GM18858 (cell line): ENCODE measurements around the gene FBXO15.

Source experiments
- ATAC-seq: cut with Tn5 transposase; IDR thresholded peaks from one replicate; pipeline ENCODE4 v1.9.1; 2021; ENCODE audit not compliant: unreplicated experiment

The FBXO15 gene, protein sequence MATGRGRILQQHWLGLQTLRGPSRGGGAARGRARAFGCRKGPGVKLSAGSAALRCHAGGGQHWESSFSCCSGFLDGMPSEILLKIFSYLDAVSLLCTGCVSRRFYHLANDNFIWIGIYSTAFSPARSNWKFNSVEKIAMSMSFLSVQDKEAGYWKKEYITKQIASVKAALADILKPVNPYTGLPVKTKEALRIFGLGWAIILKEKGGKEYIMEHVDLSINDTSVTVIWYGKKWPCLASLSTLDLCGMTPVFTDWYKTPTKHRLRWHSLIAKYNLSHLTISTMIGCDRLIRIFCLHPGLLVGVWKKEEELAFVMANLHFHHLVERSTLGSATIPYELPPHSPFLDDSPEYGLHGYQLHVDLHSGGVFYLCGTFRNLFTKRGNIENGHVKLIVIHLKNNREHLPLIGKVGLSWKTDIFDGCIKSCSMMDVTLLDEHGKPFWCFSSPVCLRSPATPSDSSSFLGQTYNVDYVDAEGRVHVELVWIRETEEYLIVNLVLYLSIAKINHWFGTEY

DNA sequence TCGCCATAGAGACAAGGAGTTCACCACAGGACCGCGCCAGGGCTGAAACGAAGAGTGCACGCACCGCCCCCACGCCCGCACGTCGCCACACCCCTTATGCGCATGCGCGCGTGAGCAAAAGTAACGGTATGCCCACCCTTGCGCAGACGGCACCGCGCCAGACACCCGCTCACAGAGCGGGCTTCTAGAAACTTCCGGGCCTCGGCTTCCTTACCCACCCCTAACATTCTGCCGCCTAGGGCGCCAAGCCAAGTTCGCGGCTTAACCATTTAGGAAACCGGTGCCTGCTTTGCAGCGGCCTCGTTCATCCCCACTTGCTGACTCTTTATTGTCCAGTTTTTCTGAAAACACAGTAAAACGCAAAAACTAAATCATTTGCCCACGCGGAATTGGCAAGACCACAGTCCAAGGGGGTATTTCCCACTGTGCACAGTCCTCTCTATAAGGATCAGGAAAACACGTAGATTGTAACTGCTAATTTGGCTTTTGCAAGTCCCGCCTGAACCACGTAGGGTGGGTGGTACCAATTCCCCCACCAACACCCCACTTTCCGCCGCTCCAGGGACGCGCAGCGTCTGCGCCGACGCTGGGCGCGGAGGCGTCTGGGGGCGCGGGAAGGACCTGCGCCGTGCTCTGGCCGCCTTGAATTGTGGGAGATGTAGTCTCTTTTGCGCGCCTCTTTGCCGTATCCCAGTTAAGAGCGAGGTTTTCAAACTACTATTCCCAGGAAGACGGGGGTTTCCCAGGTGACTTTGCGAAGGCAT lies at the start of gene FBXO15, which contains the start of gene TIMM21:
Gene FBXO15, minus strand, starts transcription at position 56 of the 764 bp plus-strand sequence. Its CDS starts 49 bp downstream, at position 7.
Gene TIMM21, plus strand, starts transcription at position 745 of the 764 bp plus-strand sequence. CDS start 286 bp downstream, outside the sequence.
- ATAC-seq: peak; percentile 86

DNA sequence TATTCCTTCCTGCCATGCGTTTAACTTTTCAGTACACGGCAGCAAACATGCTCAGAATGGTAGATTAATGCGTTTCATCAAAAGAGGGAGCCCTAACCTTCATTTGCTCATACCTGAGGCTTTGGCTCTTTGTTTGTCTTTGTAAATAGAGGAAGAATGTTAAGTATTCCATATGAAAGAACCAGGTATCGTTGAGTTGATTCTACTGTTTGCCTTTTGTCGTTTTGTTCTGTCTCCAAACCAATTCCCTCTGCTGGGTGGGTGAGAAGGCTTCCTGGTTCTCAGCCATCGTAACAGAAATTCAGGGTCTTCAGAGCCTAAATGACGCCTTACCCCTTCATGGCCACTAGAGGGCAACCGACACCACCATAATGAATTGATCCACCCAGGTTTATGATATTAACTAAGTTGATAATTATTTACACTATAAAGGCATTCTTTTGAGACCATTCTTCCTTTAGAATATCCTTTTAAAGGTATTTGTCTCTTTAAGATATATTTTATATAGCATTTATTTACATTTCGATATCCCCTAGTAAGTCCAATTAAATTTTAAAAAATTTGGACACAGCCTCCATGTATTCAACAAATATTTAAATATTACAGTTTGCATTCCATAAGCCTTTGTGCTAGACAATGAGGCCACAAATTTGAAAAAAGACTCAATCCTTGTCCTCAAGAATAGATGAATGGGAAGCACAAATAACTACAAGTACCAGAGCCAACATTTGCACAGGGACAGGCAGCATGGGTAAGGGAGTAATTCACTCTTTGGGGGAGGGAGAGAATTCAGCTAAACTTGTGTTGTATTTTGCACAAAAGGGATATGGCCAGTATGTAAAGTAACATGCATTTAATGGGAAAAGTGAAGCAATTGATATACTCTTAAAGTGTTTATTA lies 48.8 kb upstream of the FBXO15 start:
- peak; percentile 80 for ATAC-seq

DNA sequence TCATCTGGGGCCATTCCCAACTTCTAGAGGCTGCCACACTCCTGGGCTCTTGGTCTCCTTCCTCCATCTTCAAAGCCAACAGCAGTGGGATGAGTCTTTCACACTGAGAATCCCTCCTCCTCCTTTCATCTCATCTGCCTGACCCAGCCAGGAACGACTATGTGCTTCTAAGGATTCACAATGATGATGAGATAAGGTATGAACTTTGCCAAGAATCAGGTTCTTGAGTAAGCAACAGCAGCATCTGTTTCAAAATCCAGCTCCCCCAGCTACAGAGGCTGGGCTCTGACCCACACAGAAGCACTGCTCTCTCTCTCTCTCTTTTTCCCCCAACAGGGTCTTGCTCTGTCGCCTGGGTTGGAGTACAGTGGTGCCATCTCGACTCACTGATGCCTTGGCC lies 47.1 kb upstream of the FBXO15 start:
- ATAC-seq: no peak

DNA sequence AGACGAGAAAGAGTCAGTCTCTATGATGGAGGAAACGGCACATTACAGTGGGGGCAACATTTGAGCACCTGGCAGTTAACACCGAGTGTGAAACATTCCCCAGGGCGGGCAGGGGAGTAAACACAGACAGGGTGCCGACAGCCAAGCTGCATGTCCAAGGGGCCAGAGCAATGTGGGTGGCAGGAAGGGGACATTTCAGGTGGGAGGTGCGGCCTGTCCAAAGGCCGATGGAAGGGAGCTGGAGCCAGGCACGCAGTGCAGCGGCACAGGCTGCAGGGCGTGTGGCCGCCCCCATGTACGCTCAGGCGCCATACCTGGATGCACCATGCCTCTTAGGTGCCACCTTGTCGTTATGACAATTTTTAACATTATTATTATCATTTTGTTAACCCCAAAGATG lies 43.9 kb upstream of the FBXO15 start:
- no peak for ATAC-seq

DNA sequence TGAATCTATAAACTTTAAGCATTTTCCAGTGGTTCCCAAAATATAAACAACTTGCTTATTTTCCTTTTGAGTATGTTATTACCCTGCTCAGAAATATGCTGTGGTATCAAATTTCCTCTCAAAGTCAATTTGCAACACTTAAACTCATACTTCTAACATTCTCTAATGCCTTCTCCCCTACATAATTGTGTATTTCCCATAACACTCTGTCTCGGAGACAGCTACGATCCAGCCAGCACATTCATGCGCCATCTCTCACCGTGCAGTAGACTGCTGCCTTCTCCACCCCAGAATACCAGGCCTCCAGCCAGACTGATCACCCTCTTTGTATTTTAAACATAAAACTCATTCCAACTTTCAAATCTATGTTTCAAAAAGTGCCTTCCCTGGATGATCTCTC lies 42.5 kb upstream of the FBXO15 start:
- ATAC-seq: no peak

DNA sequence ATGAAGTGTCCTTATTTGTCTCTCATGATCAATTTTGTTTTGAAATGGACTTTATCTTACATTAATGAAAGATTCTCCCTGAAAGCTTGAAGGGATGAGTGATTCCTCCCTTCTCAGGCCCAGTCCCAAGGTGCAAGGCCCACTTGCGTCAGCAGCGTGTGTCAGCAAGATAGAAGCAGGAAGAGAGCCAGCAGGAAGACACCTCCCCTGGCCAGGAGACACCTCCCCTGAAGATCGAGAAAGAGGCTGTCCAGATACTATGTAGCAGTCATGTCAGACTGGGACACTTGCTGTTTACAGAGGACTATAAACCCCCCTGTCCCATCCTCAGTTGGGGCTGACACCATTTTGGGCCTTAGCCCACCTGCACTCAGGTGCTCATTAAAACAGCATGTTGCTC lies 39.0 kb upstream of the FBXO15 start:
- no peak for ATAC-seq

DNA sequence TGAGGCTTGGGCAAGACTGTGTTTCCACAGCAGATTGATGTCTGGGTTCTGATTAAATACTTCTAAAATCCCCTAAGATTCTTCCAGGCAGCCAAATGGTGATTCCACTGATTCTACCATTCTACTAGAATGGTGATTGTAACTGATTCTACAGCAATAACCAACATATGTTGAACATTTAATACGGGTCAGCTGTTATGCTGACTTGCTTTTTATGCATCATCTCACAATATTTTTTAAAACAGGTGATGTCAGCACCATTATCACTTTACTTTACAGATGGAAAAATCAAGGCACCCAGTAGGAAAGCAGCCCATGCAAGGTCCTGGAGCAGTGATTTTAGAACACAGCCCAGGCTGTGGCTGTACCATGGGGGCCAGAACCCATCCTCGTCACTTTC lies 38.2 kb upstream of the FBXO15 start:
- ATAC-seq: no peak

DNA sequence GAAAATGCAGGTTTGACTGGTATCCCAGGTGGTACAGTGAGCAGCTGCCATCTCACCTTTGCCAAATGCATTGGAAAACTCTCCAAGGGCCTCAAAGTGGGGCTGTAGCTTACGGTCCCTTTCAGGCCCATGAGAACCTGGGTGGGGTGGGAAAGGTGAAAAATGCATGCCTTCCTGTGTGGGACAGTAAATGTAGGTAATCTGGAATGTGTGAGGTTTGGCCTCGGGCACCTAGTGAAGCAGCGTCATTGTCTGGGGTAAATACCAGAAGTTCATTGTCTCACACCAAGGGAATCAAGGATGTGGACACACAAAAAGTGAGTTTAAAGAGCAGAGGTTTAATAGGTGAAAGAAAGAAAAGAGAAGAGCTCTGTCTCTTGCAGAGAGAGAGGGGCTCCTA lies 37.2 kb upstream of the FBXO15 start:
- ATAC-seq: no peak

DNA sequence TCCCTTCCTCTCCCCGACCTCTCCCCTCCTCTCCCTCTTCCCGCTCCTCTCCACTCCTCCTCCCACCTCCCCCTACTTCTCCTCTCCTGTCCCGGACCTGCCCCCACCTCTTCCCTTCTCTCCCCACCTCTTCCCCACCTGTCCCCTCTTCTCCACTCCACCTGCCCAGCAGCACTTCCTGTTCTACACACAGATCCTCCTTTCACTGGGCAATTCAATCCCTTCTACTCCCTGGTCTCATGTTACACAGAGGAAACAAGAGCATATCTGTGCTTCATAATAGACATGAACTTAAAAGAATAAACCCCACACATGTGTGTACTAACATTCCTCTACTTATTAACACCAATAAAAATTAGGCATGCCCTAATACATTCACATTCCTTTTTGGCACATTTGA lies 35.5 kb upstream of the FBXO15 start:
- no peak for ATAC-seq

DNA sequence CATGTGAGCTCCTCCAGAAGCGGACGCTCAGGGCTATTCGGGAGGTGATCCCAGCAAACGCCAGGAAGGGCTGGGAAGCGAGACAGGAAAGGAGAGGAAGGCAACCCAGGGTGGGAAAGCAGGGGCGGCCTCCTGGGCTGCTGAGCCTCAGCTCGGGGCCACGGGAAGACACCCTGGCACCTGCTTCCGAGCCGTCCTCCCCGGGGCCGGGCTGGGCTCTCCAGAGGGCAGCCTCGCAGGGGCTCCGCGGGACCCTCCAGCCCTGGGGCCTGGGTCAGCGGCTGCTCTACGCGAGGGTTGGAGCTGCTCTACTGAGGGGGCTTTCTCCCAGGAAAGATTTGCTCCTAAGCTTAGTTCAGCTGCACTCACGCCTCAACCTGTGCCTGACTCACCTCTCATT lies 34.7 kb upstream of the FBXO15 start:
- no peak for ATAC-seq

DNA sequence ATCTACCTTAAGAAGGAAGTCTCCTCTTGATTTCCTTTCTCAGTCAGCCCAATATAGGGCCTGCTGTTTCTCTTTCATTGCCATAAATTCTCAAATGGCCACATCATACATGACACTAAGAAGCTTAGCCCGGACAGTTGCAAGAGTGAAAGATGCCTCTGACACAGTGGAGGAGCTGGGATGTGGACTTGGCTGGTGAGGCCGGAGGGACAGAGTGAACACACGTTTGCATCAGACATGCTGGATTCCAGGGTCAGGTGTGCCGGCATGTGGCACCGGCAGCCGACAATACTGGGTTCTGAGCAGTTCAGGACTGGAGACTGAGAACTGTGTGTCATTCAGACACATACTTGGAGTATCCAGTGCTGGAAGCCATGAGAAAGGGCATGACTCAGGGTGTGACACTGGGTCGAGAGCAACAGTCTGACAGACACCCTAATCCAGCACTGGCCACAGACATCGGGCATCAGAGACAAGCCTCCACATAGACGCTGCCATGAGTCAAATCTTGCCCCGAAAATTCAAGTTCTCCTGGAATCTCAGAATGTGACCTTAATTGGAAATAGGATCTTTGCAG lies 32.1 kb upstream of the FBXO15 start:
- no peak for ATAC-seq

DNA sequence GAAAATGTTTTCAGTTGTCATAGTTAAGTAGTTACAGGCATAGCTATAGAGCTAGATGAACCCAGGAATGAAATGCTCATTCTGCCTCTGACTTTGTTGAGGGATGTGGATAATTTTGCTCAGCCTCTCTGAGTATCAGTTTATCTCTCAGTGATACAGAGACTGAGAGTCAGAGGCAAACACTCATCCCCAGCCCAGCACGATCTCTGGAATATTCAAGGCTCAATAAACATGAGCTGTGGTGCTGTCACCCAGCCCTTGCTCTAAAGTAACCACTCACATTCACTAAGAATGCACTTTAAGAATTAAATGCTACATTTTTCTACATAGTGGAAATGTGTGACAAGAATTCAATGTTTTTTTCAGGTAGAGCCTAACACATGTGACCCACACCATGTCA lies 31.2 kb upstream of the FBXO15 start:
- ATAC-seq: no peak

DNA sequence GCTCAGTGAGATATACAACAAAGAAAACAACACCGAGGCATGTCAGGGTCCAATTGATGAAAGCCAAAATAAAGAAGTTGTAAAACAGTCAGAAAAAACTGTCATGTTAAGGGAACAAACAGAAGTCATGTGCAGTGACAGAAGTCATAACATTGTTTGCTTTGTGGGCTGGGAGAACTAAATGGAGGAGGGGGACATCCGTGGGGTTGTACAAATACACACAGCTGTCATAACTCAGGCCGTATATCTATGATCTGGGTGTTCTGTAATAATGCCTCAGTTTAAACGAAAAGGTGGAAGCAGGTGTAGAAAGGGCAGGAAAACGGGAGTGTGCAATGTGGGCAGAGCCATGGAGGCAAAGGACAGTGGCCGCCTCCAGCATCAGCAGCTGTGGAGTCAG lies 28.0 kb upstream of the FBXO15 start:
- ATAC-seq: no peak

DNA sequence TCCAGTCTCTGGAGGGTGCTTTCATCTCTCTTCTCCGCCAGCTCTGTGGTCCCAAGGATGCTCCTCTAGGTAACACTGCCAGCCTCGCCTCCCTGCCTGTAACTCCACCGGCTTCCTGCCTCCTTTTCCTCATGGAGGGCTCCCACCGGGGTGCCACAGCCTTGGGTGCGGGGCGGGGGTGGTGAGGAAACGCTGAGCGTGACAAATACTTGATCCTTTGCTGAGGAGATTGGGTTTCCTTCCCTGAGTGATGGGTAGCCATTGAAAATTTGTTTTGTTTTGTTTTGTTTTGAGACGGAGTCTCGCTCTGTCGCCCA lies 25.8 kb upstream of the FBXO15 start:
- no peak for ATAC-seq

DNA sequence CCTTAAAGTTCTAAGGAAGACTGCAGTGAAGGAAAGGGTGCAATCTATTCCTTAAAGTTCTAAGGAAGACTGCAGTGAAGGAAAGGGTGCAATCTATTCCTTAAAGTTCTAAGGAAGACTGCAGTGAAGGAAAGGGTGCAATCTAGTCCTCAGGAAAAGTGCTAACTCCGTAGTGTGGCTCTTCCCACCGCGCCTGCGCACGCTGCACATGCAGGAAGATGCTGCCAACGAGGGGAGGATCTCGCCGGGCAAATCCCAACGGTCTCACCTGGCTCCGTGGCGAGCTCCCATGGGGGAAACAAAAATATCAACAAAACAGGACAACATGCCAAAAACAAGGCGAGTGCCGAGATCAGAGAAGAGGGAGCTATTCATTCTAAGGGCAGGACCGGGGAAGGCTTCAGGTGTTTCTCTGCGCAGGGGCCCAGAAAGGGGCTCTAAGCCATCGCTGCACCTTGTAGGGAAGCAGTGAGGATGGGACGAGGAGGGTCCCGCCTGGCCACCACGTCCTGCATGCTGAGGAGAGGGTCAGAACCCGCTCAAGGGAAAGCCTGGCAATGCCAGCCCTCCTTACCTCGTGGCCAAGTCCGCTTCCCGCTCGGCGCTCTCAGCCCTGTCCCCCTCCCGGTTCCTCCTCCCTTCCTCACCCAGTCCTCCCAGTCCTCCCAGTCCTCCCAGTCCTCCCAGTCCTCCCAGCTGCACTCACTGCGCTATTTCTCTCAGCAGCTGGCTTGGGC lies 25.2 kb upstream of the FBXO15 start:
- ATAC-seq: no peak

DNA sequence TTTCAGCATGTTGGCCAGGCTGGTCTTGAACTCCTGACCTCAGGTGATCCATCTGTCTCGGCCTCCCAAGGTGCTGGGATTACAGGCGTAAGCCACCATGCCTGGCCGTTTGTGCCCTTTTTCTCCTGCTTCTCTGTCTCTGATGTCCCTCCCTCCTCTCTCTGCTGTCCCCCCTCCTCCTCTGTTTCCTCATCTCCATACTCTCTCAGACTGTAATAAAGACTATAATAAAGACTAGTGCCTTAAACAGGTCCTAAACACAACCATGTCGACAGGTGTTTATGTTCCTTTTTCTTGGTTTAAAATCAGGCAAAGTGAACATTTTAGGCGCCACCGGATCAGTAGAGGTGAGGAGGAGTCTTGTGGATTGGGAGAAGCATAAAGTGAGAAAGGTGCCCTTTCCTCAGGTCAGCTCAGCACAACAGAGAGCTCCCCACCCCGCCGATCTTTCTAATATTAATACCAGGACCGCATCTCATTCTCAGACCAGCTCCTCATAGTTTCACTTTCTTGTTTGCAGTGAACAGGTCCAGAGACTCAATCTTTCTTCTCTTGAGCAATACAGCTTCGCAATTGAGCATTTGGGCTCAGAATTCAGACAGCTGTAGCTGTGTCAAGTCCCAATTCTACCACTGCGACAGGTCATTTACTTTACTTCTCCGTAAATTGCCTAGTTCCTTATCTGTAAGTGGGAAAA lies 24.4 kb upstream of the FBXO15 start:
- peak; percentile 96 for ATAC-seq

DNA sequence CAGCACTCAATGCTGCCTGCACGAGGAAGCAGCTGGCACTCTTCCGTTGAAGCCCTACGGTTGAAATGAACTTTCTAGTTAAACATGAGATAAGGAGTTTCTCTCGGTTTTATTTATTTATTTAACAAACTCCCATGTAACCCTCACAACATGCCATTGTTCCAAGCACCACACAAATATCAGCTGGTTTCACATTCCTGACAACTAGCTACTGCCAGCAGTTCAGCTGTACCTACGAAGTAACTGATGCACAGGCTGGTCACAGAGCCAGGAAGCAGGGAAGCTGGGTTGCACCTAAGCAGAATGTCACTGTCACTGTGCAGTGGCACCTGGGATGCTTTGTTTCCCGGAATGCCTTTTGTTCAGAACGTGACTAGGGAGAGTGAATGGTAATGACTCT lies 18.8 kb upstream of the FBXO15 start:
- no peak for ATAC-seq

DNA sequence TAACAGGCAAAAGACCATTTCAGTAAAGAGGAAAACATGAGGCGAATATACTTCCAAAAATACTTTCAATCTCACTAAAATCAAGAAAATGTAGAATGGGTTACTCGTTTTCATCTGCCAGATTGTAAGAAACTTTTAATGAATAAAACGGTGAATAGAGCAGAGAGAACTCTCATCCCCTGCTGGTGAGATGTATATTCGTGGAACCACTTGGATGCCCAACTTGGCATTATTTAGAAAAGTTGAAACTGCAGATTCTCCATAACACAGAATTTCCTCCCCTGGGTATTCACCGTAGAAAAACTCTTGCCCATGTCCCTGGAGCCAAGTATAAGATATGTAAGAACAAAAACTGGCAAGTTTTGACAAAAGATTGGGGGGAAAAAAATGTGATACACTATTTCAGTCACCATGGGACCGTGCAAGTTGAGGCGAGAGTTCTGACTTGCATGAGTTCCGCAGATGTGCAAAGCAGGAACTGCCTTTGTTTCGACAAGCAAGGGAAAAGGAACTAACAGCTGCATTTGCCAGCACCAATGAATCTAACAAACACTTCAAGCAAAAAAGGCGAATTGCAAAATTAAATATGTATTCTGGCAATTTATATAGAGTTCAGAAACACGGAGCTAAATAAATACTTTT lies 15.5 kb upstream of the FBXO15 start:
- ATAC-seq: peak; percentile 79

DNA sequence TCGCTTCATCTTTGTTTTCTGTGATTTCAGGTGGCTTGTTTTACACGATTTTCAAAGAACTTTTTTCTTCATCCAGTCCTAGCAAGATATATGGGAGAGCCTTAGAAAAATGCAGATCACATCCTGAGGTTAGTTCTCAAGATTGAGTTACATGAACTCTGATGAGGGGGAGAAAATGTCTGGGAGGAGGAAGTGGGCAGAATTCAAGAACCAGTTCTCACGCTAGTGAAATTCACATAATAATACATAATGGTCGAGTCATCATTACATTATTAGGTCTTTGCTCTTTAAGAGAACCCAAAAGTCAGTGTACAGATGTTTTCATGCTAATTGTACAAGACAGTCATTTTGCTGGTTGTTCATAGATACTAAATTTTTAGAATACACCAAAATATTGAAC lies 7.6 kb upstream of the FBXO15 start:
- no peak for ATAC-seq
